Trophoblast cell (in vitro differentiated cells and primary cell): Measurements from ENCODE around the gene LRP5.

Experiments used
- DNase-seq, 2 donors: peaks; one replicate each; pipeline ENCODE4 v3.0.0-alpha.2; 2016
- H2AFZ ChIP-seq: 2 replicates; pipeline ENCODE4 v1.6.1; 2013; ENCODE audit warnings: low read length, moderate library complexity, mild to moderate bottlenecking; ENCODE audit not compliant: insufficient read depth, poor library complexity
- H2AK5ac ChIP-seq: 2 replicates; pipeline ENCODE4 v1.6.1; 2013; ENCODE audit warnings: mild to moderate bottlenecking, low read length
- H2BK120ac ChIP-seq: 2 replicates; pipeline ENCODE4 v1.6.1; 2013; ENCODE audit warnings: low read length, mild to moderate bottlenecking, moderate library complexity; ENCODE audit not compliant: insufficient read depth, poor library complexity
- H2BK12ac ChIP-seq: 2 replicates; pipeline ENCODE4 v1.6.1; 2013; ENCODE audit warnings: mild to moderate bottlenecking, low read length, moderate library complexity
- H2BK5ac ChIP-seq: 2 replicates; pipeline ENCODE4 v1.6.1; 2013; ENCODE audit warnings: low read length, low read depth, moderate library complexity, mild to moderate bottlenecking; ENCODE audit not compliant: poor library complexity
- H3K14ac ChIP-seq: 2 replicates; pipeline ENCODE4 v1.6.1; 2013; ENCODE audit warnings: mild to moderate bottlenecking, low read length
- H3K18ac ChIP-seq: 2 replicates; pipeline ENCODE4 v1.6.1; 2013; ENCODE audit warnings: mild to moderate bottlenecking, low read length
- H3K23ac ChIP-seq: 2 replicates; pipeline ENCODE4 v1.6.1; 2013; ENCODE audit warnings: low read length
- H3K27ac ChIP-seq: 2 replicates; pipeline ENCODE4 v1.5.1; 2013; ENCODE audit warnings: low read depth, mild to moderate bottlenecking, inconsistent platforms, low read length, moderate library complexity
- H3K27me3 ChIP-seq: 2 replicates; pipeline ENCODE4 v1.6.1; 2013; ENCODE audit warnings: inconsistent platforms, mild to moderate bottlenecking, low read length, moderate library complexity; ENCODE audit not compliant: insufficient read depth
- H3K36me3 ChIP-seq, 2 experiments: 1 replicate in 1 of 2; 2 replicates in 1 of 2; pipeline ENCODE4 v1.6.1; 2013; ENCODE audit warnings: low read length in 2 of 2, mild to moderate bottlenecking in 2 of 2, moderate library complexity in 1 of 2; ENCODE audit not compliant: insufficient read depth in 2 of 2, control insufficient read depth in 1 of 2
- H3K4ac ChIP-seq: 2 replicates; pipeline ENCODE4 v1.6.1; 2013; ENCODE audit warnings: low read depth, mild to moderate bottlenecking, low read length, moderate library complexity
- H3K4me1 ChIP-seq, 2 experiments: 1 replicate in 1 of 2; 2 replicates in 1 of 2; pipeline ENCODE4 v1.6.1; 2013; ENCODE audit warnings: low read length in 2 of 2, mild to moderate bottlenecking in 2 of 2, moderate library complexity in 1 of 2; ENCODE audit not compliant: insufficient read depth in 2 of 2, control insufficient read depth in 1 of 2
- H3K4me2 ChIP-seq: 2 replicates; pipeline ENCODE4 v1.6.1; 2013; ENCODE audit warnings: inconsistent platforms, mild to moderate bottlenecking, low read length, moderate library complexity
- H3K4me3 ChIP-seq: 2 replicates; pipeline ENCODE4 v1.5.1; 2013; ENCODE audit warnings: mild to moderate bottlenecking, low read depth, low read length, inconsistent platforms
- H3K79me1 ChIP-seq: one replicate; pipeline ENCODE4 v1.6.1; 2013; ENCODE audit warnings: low read length
- H3K79me2 ChIP-seq: 2 replicates; pipeline ENCODE4 v1.6.1; 2013; ENCODE audit warnings: low read length, mild to moderate bottlenecking; ENCODE audit not compliant: control insufficient read depth, insufficient read depth, poor library complexity
- H3K9ac ChIP-seq: 2 replicates; pipeline ENCODE4 v1.6.1; 2013; ENCODE audit warnings: mild to moderate bottlenecking, low read length
- H3K9me3 ChIP-seq: 2 replicates; pipeline ENCODE4 v1.6.1; 2013; ENCODE audit warnings: low read depth, mild to moderate bottlenecking, control low read depth, inconsistent platforms, low read length; ENCODE audit not compliant: insufficient read depth
- H4K12ac ChIP-seq: 2 replicates; pipeline ENCODE4 v1.6.1; 2013; ENCODE audit warnings: low read depth, mild to moderate bottlenecking, low read length, moderate library complexity
- H4K8ac ChIP-seq: 2 replicates; pipeline ENCODE4 v1.6.1; 2013; ENCODE audit warnings: low read depth, mild to moderate bottlenecking, low read length, moderate library complexity
- H4K91ac ChIP-seq: one replicate; pipeline ENCODE4 v1.6.1; 2013; ENCODE audit warnings: low read depth, mild to moderate bottlenecking, low read length, moderate library complexity
- WGBS: extraction: QIAGEN DNeasy Blood & Tissue Kit; methylation state at CpG from one replicate; pipeline ENCODE4 v1.1.7; 2013; ENCODE audit warnings: missing lambda C conversion rate; ENCODE audit not compliant: insufficient read length, insufficient coverage; ENCODE audit errors: extremely low coverage; 5-methylcytosine and 5-hydroxymethylcytosine counted together

Gene LRP5

DNA sequence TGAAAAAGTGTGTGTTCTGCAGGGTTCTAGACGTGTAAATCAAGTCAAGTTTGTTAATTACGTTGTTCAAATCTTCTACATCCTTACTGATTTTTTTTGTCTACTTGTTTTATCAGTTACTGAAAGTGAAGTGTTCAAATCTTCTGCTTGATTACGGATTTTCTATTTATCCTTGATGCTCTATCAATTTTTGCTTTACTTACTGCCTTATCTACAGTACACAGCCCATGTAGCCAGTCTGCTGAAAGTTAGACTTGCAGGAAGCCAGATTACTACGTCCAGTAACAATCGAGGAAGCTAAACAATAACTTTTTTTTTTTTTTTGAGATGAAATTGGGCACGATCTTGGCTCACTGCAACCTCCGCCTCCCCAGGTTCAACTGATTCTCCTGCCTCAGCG lies 25.0 kb upstream of the LRP5 start:
- no peak overlapping the region for H4K12ac ChIP-seq
- no peak overlapping the region for H2AK5ac ChIP-seq
- no peaks in the 10 kb centered on the region for H3K79me2 ChIP-seq
- no peak for DNase-seq
- H3K9ac ChIP-seq: no peak overlapping the region
- no peak overlapping the region for H3K23ac ChIP-seq
- no peak overlapping the region for H3K4ac ChIP-seq
- no peak overlapping the region for H2BK5ac ChIP-seq
- H3K36me3 ChIP-seq: no peaks in the 10 kb centered on the region
- H4K91ac ChIP-seq: no peak overlapping the region
- H2BK12ac ChIP-seq: no peak overlapping the region
- H3K14ac ChIP-seq: no peak overlapping the region
- H3K18ac ChIP-seq: no peak overlapping the region
- H2BK120ac ChIP-seq: no peak overlapping the region
- no peak overlapping the region for H3K4me2 ChIP-seq
- no peak overlapping the region for H2AFZ ChIP-seq
- no CpG with 5 or more reads among the region's 8 CpGs for WGBS
- no peak overlapping the region for H3K4me3 ChIP-seq
- no peaks in the 10 kb centered on the region for H3K4me1 ChIP-seq
- no peaks in the 10 kb centered on the region for H3K79me1 ChIP-seq
- H4K8ac ChIP-seq: no peak overlapping the region
- no peak overlapping the region for H3K27ac ChIP-seq
- no peaks in the 10 kb centered on the region for H3K9me3 ChIP-seq
- no peaks in the 10 kb centered on the region for H3K27me3 ChIP-seq

DNA sequence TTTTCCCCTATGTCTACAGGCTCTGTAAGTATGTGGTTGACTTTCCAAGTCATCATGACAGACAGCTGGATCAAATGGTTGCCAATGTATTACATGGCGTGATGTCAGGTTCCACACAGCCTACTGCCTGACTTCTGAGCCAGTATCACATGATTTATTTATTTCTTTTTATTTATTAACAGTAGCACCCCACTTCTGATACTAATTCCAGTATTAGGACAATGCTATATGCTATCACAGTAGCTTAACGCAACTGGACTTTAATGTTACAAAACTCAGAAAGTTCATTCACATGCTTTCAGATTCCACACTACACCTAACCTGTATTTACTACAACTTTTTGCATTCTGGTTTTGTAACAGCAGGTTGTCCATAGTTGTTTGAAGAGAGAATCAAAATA lies 22.9 kb upstream of the LRP5 start:
- no peak overlapping the region for H2AK5ac ChIP-seq
- no peaks in the 10 kb centered on the region for H3K79me2 ChIP-seq
- H2BK120ac ChIP-seq: no peak overlapping the region
- no peak overlapping the region for H4K8ac ChIP-seq
- H2BK12ac ChIP-seq: no peak overlapping the region
- no peak overlapping the region for H3K14ac ChIP-seq
- H3K36me3 ChIP-seq: no peaks in the 10 kb centered on the region
- H3K23ac ChIP-seq: no peak overlapping the region
- no peak overlapping the region for H3K4me3 ChIP-seq
- H3K9me3 ChIP-seq: no peaks in the 10 kb centered on the region
- H3K4me1 ChIP-seq: no peaks in the 10 kb centered on the region
- H4K12ac ChIP-seq: no peak overlapping the region
- no peak for DNase-seq
- H3K79me1 ChIP-seq: no peaks in the 10 kb centered on the region
- H3K27me3 ChIP-seq: no peaks in the 10 kb centered on the region
- H3K4ac ChIP-seq: no peak overlapping the region
- H2BK5ac ChIP-seq: no peak overlapping the region
- no peak overlapping the region for H3K18ac ChIP-seq
- no peak overlapping the region for H2AFZ ChIP-seq
- H4K91ac ChIP-seq: no peak overlapping the region
- H3K27ac ChIP-seq: no peak overlapping the region
- WGBS: no CpG with 5 or more reads among the region's 2 CpGs
- no peak overlapping the region for H3K4me2 ChIP-seq
- no peak overlapping the region for H3K9ac ChIP-seq

GRCh38 chr11:68293708-68294107 lies 18.7 kb upstream of the LRP5 start:
- no peak overlapping the region for H4K12ac ChIP-seq
- H3K9me3 ChIP-seq: peaks cover 2% of the 10 kb centered on the region
- H3K27ac ChIP-seq: no peak overlapping the region
- H3K36me3 ChIP-seq: no peaks in the 10 kb centered on the region
- no peak overlapping the region for H2BK5ac ChIP-seq
- DNase-seq: no peak
- no peak overlapping the region for H3K9ac ChIP-seq
- H2AFZ ChIP-seq: no peak overlapping the region
- no peak overlapping the region for H2BK12ac ChIP-seq
- H3K79me1 ChIP-seq: no peaks in the 10 kb centered on the region
- H3K18ac ChIP-seq: no peak overlapping the region
- H4K91ac ChIP-seq: no peak overlapping the region
- no peak overlapping the region for H4K8ac ChIP-seq
- no peaks in the 10 kb centered on the region for H3K4me1 ChIP-seq
- H3K4me2 ChIP-seq: no peak overlapping the region
- H3K4me3 ChIP-seq: no peak overlapping the region
- no peaks in the 10 kb centered on the region for H3K27me3 ChIP-seq
- no peak overlapping the region for H2BK120ac ChIP-seq
- no CpG with 5 or more reads among the region's 2 CpGs for WGBS
- H3K23ac ChIP-seq: no peak overlapping the region
- no peak overlapping the region for H3K14ac ChIP-seq
- H3K4ac ChIP-seq: no peak overlapping the region
- no peak overlapping the region for H2AK5ac ChIP-seq
- H3K79me2 ChIP-seq: no peaks in the 10 kb centered on the region

- Histone ChIP-seq H3K4ac (no peak overlapping the region), H3K79me2 (no peaks in the 10 kb centered on the region), H3K14ac (no peak overlapping the region), H3K4me3 (no peak overlapping the region), H3K4me1 (no peaks in the 10 kb centered on the region), H2BK120ac (no peak overlapping the region), H2AK5ac (no peak overlapping the region), H3K18ac (no peak overlapping the region), H4K8ac (no peak overlapping the region), H3K79me1 (no peaks in the 10 kb centered on the region), H3K9me3 (peaks cover 2% of the 10 kb centered on the region), H3K23ac (no peak overlapping the region), H2AFZ (no peak overlapping the region), H3K36me3 (no peaks in the 10 kb centered on the region), H3K27ac (no peak overlapping the region), H3K27me3 (no peaks in the 10 kb centered on the region), H3K4me2 (no peak overlapping the region), H3K9ac (no peak overlapping the region), H4K12ac (no peak overlapping the region), H2BK5ac (no peak overlapping the region), H4K91ac (no peak overlapping the region), H2BK12ac (no peak overlapping the region)
- WGBS: no CpG with 5 or more reads among the region's 1 CpG
- no peak for DNase-seq
These were observed 17.1 kb upstream of the LRP5 start for GRCh38 chr11:68295271-68295670.
